Fibroblast of pulmonary artery (primary cell): Measurements from ENCODE around the gene CAV1.

ENCODE experiments used
- DNase-seq: peaks from one replicate; pipeline ENCODE4 v3.0.0-alpha.2; 2010; ENCODE audit warnings: low read depth
- H3K4me3 ChIP-seq: replicated peaks from 2 replicates; pipeline ENCODE4 v1.5.1; 2011; ENCODE audit warnings: low read depth, mild to moderate bottlenecking, control low read depth, low read length, moderate library complexity
- CTCF ChIP-seq: IDR thresholded peaks from 2 replicates; pipeline ENCODE4 v1.5.1; 2011; ENCODE audit warnings: mild to moderate bottlenecking, control low read depth, low read length, inconsistent platforms; ENCODE audit errors: missing control alignments

Gene CAV1

GRCh38 chr7:116532102-116532688 is 7.4 kb downstream of the CAV1 start:
- DNase-seq = no peak
- no peak for TF ChIP-seq CTCF
- H3K4me3 ChIP-seq = no peak overlapping the region

- H3K4me3 ChIP-seq = no peak overlapping the region
- DNase-seq = peak; percentile 31
- TF ChIP-seq CTCF = no peak
Observed at GRCh38 chr7:116534790-116535189, 10.0 kb downstream of the CAV1 start.

- TF ChIP-seq CTCF = no peak
- no peak overlapping the region for H3K4me3 ChIP-seq
- DNase-seq = no peak
Observed at GRCh38 chr7:116535416-116535815, 10.6 kb downstream of the CAV1 start.

GRCh38 chr7:116538138-116538537 is 13.3 kb downstream of the CAV1 start:
- DNase-seq = no peak
- no peak overlapping the region for H3K4me3 ChIP-seq
- no peak for TF ChIP-seq CTCF

- TF ChIP-seq CTCF = no peak
- DNase-seq = no peak
- H3K4me3 ChIP-seq = no peak overlapping the region
Observed at GRCh38 chr7:116539879-116540278, 15.0 kb downstream of the CAV1 start.

GRCh38 chr7:116540743-116541142 is 15.9 kb downstream of the CAV1 start:
- no peak overlapping the region for H3K4me3 ChIP-seq
- DNase-seq = no peak
- no peak for TF ChIP-seq CTCF

GRCh38 chr7:116541951-116542350 is 17.1 kb downstream of the CAV1 start:
- TF ChIP-seq CTCF = no peak
- DNase-seq = no peak
- no peak overlapping the region for H3K4me3 ChIP-seq
